Measurements from ENCODE around the gene FOXRED2. TPM values are rescaled to one million over a fixed set of nuclear protein-coding genes. Genes with fewer than 3 reads are reported as not detected.

FOXRED2 gene
- total RNA-seq, 1 experiment from 2014 or later = 34.4 TPM

- Histone ChIP-seq H3K27ac (ENCODE audit: insufficient read length, low read depth, low read length) (no peak overlapping the region), H2BK15ac (ENCODE audit: low read depth, low read length) (no peak overlapping the region), H3K14ac (ENCODE audit: insufficient read depth, low read length) (no peak overlapping the region), H3K79me2 (ENCODE audit: insufficient read depth, low read length) (no peaks in the 10 kb centered on the region), H2BK120ac (ENCODE audit: low read depth, low read length, poor library complexity, severe bottlenecking) (no peak overlapping the region), H3K18ac (ENCODE audit: insufficient read length, low read depth, low read length) (no peak overlapping the region), H4K8ac (replicated peaks; ENCODE audit: insufficient read length, low read depth, low read length) (no peak overlapping the region), H3K4me1 (ENCODE audit: insufficient read depth, low read length) (no peaks in the 10 kb centered on the region), H2BK5ac (ENCODE audit: insufficient read length, low read length) (no peak overlapping the region), H4K91ac (ENCODE audit: insufficient read length, low read depth, low read length) (no peak overlapping the region), H4K5ac (ENCODE audit: insufficient read length, low read depth, low read length) (no peak overlapping the region), H3T11ph (ENCODE audit: low read length) (no peak overlapping the region), H3K9ac (ENCODE audit: extremely low read depth, insufficient read length, low read length) (no peak overlapping the region), H2BK12ac (ENCODE audit: insufficient read length, low read depth, low read length) (no peak overlapping the region), H3K23me2 (ENCODE audit: insufficient read length, low read depth, low read length, poor library complexity, severe bottlenecking) (peaks cover 4% of the 10 kb centered on the region), H3K56ac (ENCODE audit: insufficient read length, low read depth, low read length) (no peak overlapping the region), H4K20me1 (ENCODE audit: control insufficient read depth, insufficient read depth, insufficient read length) (no peaks in the 10 kb centered on the region), H3K23ac (ENCODE audit: insufficient read length, low read depth, low read length) (no peak overlapping the region), H3K9me3 (ENCODE audit: control insufficient read depth, low read depth, low read length) (no peaks in the 10 kb centered on the region), H2BK20ac (ENCODE audit: low read depth, low read length, poor library complexity, severe bottlenecking) (no peak overlapping the region), H2AK5ac (ENCODE audit: insufficient read length, low read length) (no peak overlapping the region), H2AFZ (ENCODE audit: low read length) (no peak overlapping the region), H3K4ac (ENCODE audit: low read depth, low read length) (no peak overlapping the region), H3K79me1 (ENCODE audit: insufficient read depth, low read depth, low read length, poor library complexity, severe bottlenecking) (no peaks in the 10 kb centered on the region), H3K4me2 (ENCODE audit: insufficient read depth, insufficient read length, low read length) (no peak overlapping the region), H3K27me3 (ENCODE audit: insufficient read depth, low read length) (no peaks in the 10 kb centered on the region)
- peaks cover 0 to 5% of the 10 kb centered on the region in 2 experiments; a peak in 3 of 5 replicates for H3K9me3 Mint-ChIP-seq
- no peak overlapping the region for H3K4me3 Mint-ChIP-seq
- no peak for DNase-seq
- WGBS (ENCODE audit: extremely low coverage, insufficient read length, low lambda C conversion rate) = no CpG with 5 or more reads among the region's 3 CpGs
- TF ChIP-seq CTCF (conservative IDR thresholded peaks at IDR 0.05) = no peak
- peaks cover 3 to 9% of the 10 kb centered on the region in 2 experiments for H3K4me1 Mint-ChIP-seq
- no peak overlapping the region for H3K27ac Mint-ChIP-seq
- H3K27me3 Mint-ChIP-seq (ENCODE audit: low read depth) = peaks cover 18% of the 10 kb centered on the region
- peaks cover 38 to 60% (median 58%) of the 10 kb centered on the region in 3 experiments for H3K36me3 Mint-ChIP-seq (ENCODE audit: insufficient read depth in 1 of 3, low read depth in 3 of 3)
These were observed 3.5 kb upstream of the FOXRED2 start for GRCh38 chr22:36510384-36510783.

All from H9 (cell line).